GM21381 (cell line): ENCODE measurements around the gene AGXT2.
"Not testable (repeated sequence)": the region's sequence is repeated elsewhere in the genome, so short reads cannot be mapped to it uniquely, and the experiment has no call there.

ENCODE experiments used
- ATAC-seq: cut with Tn5 transposase; IDR thresholded peaks from one replicate; pipeline ENCODE4 v1.9.1; 2021; ENCODE audit warnings: mild to moderate bottlenecking, moderate library complexity; ENCODE audit not compliant: unreplicated experiment

AGXT2 gene

GRCh38 chr5:35056686-35057085 lies 8.9 kb upstream of the AGXT2 start:
- ATAC-seq = no peak

- no peak for ATAC-seq
Measured at GRCh38 chr5:35052838-35053237, 5.1 kb upstream of the AGXT2 start.

- no peak for ATAC-seq
Measured at GRCh38 chr5:35050541-35051126, 2.9 kb upstream of the AGXT2 start.

GRCh38 chr5:35048910-35049309 lies 1.2 kb upstream of the AGXT2 start:
- no peak for ATAC-seq

- no peak for ATAC-seq
Measured at GRCh38 chr5:35046774-35047173, 975 bp downstream of the AGXT2 start.

- ATAC-seq = no peak
Measured at GRCh38 chr5:35045280-35045679, 2.5 kb downstream of the AGXT2 start.

GRCh38 chr5:35044649-35045048 lies 3.1 kb downstream of the AGXT2 start:
- ATAC-seq = no peak

- ATAC-seq = no peak
Measured at GRCh38 chr5:35042781-35043180, 5.0 kb downstream of the AGXT2 start.

GRCh38 chr5:35041261-35041660 lies 6.5 kb downstream of the AGXT2 start:
- no peak for ATAC-seq

GRCh38 chr5:35038891-35039290 lies 8.9 kb downstream of the AGXT2 start:
- ATAC-seq = no peak

- no peak for ATAC-seq
Measured at GRCh38 chr5:35036536-35036935, 11.2 kb downstream of the AGXT2 start.

GRCh38 chr5:35035929-35036328 lies 11.8 kb downstream of the AGXT2 start:
- ATAC-seq = not testable (repeated sequence)

- ATAC-seq = no peak
Measured at GRCh38 chr5:35035271-35035670, 12.5 kb downstream of the AGXT2 start.

- ATAC-seq = no peak
Measured at GRCh38 chr5:35032356-35032755, 15.4 kb downstream of the AGXT2 start.

- ATAC-seq = no peak
Measured at GRCh38 chr5:35031276-35031675, 16.5 kb downstream of the AGXT2 start.

- no peak for ATAC-seq
Measured at GRCh38 chr5:35030426-35031100, 17.2 kb downstream of the AGXT2 start.

GRCh38 chr5:35029333-35029732 lies 18.4 kb downstream of the AGXT2 start:
- no peak for ATAC-seq

GRCh38 chr5:35026941-35027340 lies 20.8 kb downstream of the AGXT2 start:
- no peak for ATAC-seq

GRCh38 chr5:35026280-35026840 lies 21.4 kb downstream of the AGXT2 start:
- no peak for ATAC-seq

- ATAC-seq = no peak
Measured at GRCh38 chr5:35024911-35025510, 22.7 kb downstream of the AGXT2 start.

- ATAC-seq = no peak
Measured at GRCh38 chr5:35023391-35024178, 24.2 kb downstream of the AGXT2 start.
